GM12878 (cell line): ENCODE measurements around the gene NCAM1. TPM values are rescaled to one million over a fixed set of nuclear protein-coding genes. Genes with fewer than 3 reads are reported as not detected.

Source experiments
- ATAC-seq: fragments of 200-7000 bp; cut with Tn5 transposase; 3 replicates; pipeline ENCODE4 v1.9.1; 2020; ENCODE audit warnings: mild to moderate bottlenecking, moderate library complexity
- BruUV-seq: library from RNA; stranded (reverse); fragments of 400-500 nt; replicated peaks from 2 replicates; lab custom pipeline; 2021; lab: Mats Ljungman, UMichigan
- CTCF ChIA-PET: fragments of 300-600 bp; sonication (Branson Sonifier 250); formaldehyde crosslinking; extraction: SDS; loops from one replicate; lab custom pipeline; 2021; ENCODE audit warnings: inconsistent platforms; lab: Yijun Ruan, JAX
- POLR2A ChIA-PET: fragments of 350-600 bp; formaldehyde crosslinking; extraction: SDS; loops from one replicate; lab custom pipeline; 2021; ENCODE audit warnings: inconsistent platforms; lab: Charles Lee
- RAD21 ChIA-PET: fragments of 300-600 bp; sonication (Branson Sonifier 250); formaldehyde crosslinking; loops from one replicate; lab custom pipeline; 2023; ENCODE audit warnings: antibody characterized with exemption; ENCODE audit not compliant: unreplicated experiment; lab: Charles Lee
- SMC1A ChIA-PET: fragments of 300-600 bp; sonication (Branson Sonifier 250); formaldehyde crosslinking; loops from one replicate; lab custom pipeline; 2023; ENCODE audit not compliant: unreplicated experiment, uncharacterized antibody; lab: Charles Lee
- DNase-seq: peaks from one replicate; pipeline ENCODE4 v3.0.0-alpha.2; 2011; ENCODE audit warnings: low read depth, low spot score
- FAIRE-seq: peaks from 3 replicates; lab custom pipeline; 2011; peaks lifted over from hg19 to GRCh38; lab: Jason Lieb, UNC
- H2AFZ ChIP-seq: 2 replicates; pipeline ENCODE4 v1.6.0; 2011; ENCODE audit warnings: low read depth, low read length, control low read depth; ENCODE audit not compliant: control insufficient read depth
- H3K27ac ChIP-seq: 2 replicates; pipeline ENCODE4 v1.5.1; 2011; ENCODE audit warnings: control low read depth; ENCODE audit not compliant: control insufficient read depth, insufficient read depth
- H3K27me3 ChIP-seq, 2 experiments: replicated peaks in 1 of 2; 2 replicates each; pipeline versions ENCODE4 v1.6.0 to v1.6.1; 2011; ENCODE audit warnings: low read length in 1 of 2; ENCODE audit not compliant: control insufficient read depth in 2 of 2, insufficient read depth in 2 of 2
- H3K36me3 ChIP-seq, 2 experiments: 2 replicates each; pipeline ENCODE4 v1.5.1; 2011; ENCODE audit warnings: low read length in 1 of 2; ENCODE audit not compliant: control insufficient read depth in 2 of 2, insufficient read depth in 2 of 2
- H3K4me1 ChIP-seq: 2 replicates; pipeline ENCODE4 v1.6.1; 2011; ENCODE audit warnings: mild to moderate bottlenecking, low read length, moderate library complexity, mixed read lengths; ENCODE audit not compliant: control insufficient read depth, insufficient read depth
- H3K4me2 ChIP-seq: 2 replicates; pipeline ENCODE4 v1.6.0; 2011; ENCODE audit warnings: control low read depth; ENCODE audit not compliant: control insufficient read depth, insufficient read depth
- H3K4me3 ChIP-seq: fragments of 200-600 bp; sonication (generic); 2 replicates; pipeline ENCODE4 v1.5.1; 2016
- H3K79me2 ChIP-seq: 2 replicates; pipeline ENCODE4 v1.6.0; 2011; ENCODE audit warnings: low read length; ENCODE audit not compliant: control insufficient read depth, insufficient read depth
- H3K9ac ChIP-seq: 2 replicates; pipeline ENCODE4 v1.8.0; 2011; ENCODE audit warnings: low read length, control low read depth, mixed read lengths; ENCODE audit not compliant: control insufficient read depth, insufficient read depth
- H3K9me3 ChIP-seq: replicated peaks from 3 replicates; pipeline ENCODE4 v1.5.1; 2011; ENCODE audit warnings: mild to moderate bottlenecking, low read length; ENCODE audit not compliant: control insufficient read depth, insufficient read depth
- H4K20me1 ChIP-seq: 2 replicates; pipeline ENCODE4 v1.6.0; 2011; ENCODE audit not compliant: control insufficient read depth, insufficient read depth
- CHD1 ChIP-seq: IDR thresholded peaks from 2 replicates; pipeline ENCODE4 v1.6.1; 2012; ENCODE audit warnings: low read depth, low read length, improper control_type of control experiment
- CREB1 ChIP-seq: IDR thresholded peaks from 2 replicates; pipeline ENCODE4 v1.6.1; 2012; ENCODE audit warnings: low read depth, mild to moderate bottlenecking, inconsistent platforms
- CREM ChIP-seq: IDR thresholded peaks from 2 replicates; pipeline ENCODE4 v1.6.1; 2014; ENCODE audit warnings: antibody characterized with exemption, low read depth
- EED ChIP-seq: sonication (generic); IDR thresholded peaks from 2 replicates; pipeline ENCODE4 v1.6.1; 2016; ENCODE audit warnings: antibody characterized with exemption, low read depth
- FOXM1 ChIP-seq: IDR thresholded peaks from 2 replicates; pipeline ENCODE4 v1.6.1; 2012; ENCODE audit warnings: low read depth, mild to moderate bottlenecking, inconsistent platforms, low read length, moderate library complexity
- JUND ChIP-seq: IDR thresholded peaks from 2 replicates; pipeline ENCODE4 v1.6.1; 2012; ENCODE audit warnings: low read depth, mild to moderate bottlenecking, low read length, improper control_type of control experiment, moderate library complexity
- NFYB ChIP-seq: IDR thresholded peaks from 2 replicates; pipeline ENCODE4 v1.6.1; 2011; ENCODE audit warnings: low read depth, mild to moderate bottlenecking, low read length, improper control_type of control experiment, moderate library complexity; ENCODE audit not compliant: insufficient read depth
- RCOR1 ChIP-seq: conservative IDR thresholded peaks from 2 replicates; pipeline ENCODE4 v1.6.1; 2012; ENCODE audit warnings: low read depth, low read length, improper control_type of control experiment
- SIX5 ChIP-seq: IDR thresholded peaks from 2 replicates; pipeline ENCODE4 v1.6.1; 2011; ENCODE audit warnings: mild to moderate bottlenecking, low read depth, low read length, moderate library complexity; ENCODE audit not compliant: severe bottlenecking
- WGBS: methylation state at CpG from one replicate; pipeline ENCODE4 v1.1.6; 2016; ENCODE audit warnings: low lambda C conversion rate; ENCODE audit not compliant: insufficient replicate concordance, insufficient coverage; ENCODE audit errors: missing lambda C conversion rate; 5-methylcytosine and 5-hydroxymethylcytosine counted together
- in situ Hi-C: fragments of 300-500 bp; cut with MboI; formaldehyde crosslinking; loops from 9 replicates; pipeline ENCODE4 v1.14.3; 2018; ENCODE audit warnings: mixed read lengths
- intact Hi-C: fragments of 100-400 bp; cut with micrococcal nuclease; formaldehyde crosslinking; loops from one replicate; pipeline ENCODE4 v1.14.2; 2022; ENCODE audit not compliant: unreplicated experiment
- polyA plus RNA-seq, 11 experiments: library from polyadenylated mRNA; depleted of rRNA in 4 of 11; unstranded in 6 of 11; stranded (reverse) in 5 of 11; fragments of >200 nt; fragmentation: Nextera tagmentation in 4 of 11; fragmentation: Illumina TruSeq in 1 of 11; extraction: Ambion mirVana in 4 of 11; extraction: Trizol in 1 of 11; gene quantifications; 1 replicate in 1 of 11; 2 replicates in 10 of 11; pipeline versions ENCODE4 v1.2.1 to v1.2.3, GENCODE V29; 2011 to 2016; ENCODE audit warnings: inconsistent platforms in 2 of 11, missing spikeins in 2 of 11, low read depth in 1 of 11
- total RNA-seq, 4 experiments: library from RNA; depleted of rRNA in 3 of 4; stranded (reverse); fragments of >200 nt in 3 of 4; fragmentation: Illumina TruSeq in 1 of 4; extraction: Trizol in 1 of 4; gene quantifications; 2 replicates each; pipeline versions ENCODE4 v1.2.1 to v1.2.3, GENCODE V29; 2013 to 2021
- TF ChIP-seq, protein P1 (sequence below): fragments of 450-650 bp; formaldehyde crosslinking; IDR thresholded peaks from 2 replicates; pipeline ENCODE4 v1.4.0; 2022; ENCODE audit warnings: mild to moderate bottlenecking, moderate library complexity
- TF ChIP-seq, protein P2 (sequence below): fragments of 150-350 bp; IDR thresholded peaks from 2 replicates; pipeline ENCODE4 v1.6.1; 2016; ENCODE audit warnings: low read depth, low read length
- TF ChIP-seq, protein P3 (sequence below): fragments of 450-650 bp; IDR thresholded peaks from 2 replicates; pipeline ENCODE4 v1.6.1; 2017; ENCODE audit warnings: borderline replicate concordance
- TF ChIP-seq, protein P4 (sequence below): fragments of 150-350 bp; IDR thresholded peaks from 2 replicates; pipeline ENCODE4 v1.6.1; 2014; ENCODE audit warnings: mild to moderate bottlenecking, low read depth, low read length

The NCAM1 gene
- total and polyA plus RNA-seq, 10 of the 15 experiments (the other 5 are each of a cell fraction or from before 2014, with no cell fraction given), result 0.10 to 0.23 (median 0.11) TPM; not detected in 7

DNA sequence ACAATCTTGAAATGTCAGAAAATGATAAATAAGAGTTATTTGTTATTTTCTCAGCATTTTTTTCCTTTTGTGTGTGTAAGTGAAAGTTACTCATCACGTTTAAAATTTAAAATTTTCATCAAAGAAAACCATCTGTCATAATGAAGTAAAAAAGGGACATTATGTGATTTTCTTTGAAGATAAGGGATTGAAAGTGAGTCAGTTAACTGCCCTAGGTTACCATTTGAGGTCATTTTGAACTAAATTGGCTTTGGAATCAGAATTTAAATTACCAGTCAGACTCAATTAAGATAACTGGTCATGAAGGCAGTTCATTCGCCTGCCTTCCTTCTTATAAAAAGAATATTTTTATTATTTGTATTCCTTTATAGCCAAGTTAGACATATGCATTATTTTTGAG lies 14.3 kb downstream of the NCAM1 start (continued):
- TF ChIP-seq, protein P1, sequence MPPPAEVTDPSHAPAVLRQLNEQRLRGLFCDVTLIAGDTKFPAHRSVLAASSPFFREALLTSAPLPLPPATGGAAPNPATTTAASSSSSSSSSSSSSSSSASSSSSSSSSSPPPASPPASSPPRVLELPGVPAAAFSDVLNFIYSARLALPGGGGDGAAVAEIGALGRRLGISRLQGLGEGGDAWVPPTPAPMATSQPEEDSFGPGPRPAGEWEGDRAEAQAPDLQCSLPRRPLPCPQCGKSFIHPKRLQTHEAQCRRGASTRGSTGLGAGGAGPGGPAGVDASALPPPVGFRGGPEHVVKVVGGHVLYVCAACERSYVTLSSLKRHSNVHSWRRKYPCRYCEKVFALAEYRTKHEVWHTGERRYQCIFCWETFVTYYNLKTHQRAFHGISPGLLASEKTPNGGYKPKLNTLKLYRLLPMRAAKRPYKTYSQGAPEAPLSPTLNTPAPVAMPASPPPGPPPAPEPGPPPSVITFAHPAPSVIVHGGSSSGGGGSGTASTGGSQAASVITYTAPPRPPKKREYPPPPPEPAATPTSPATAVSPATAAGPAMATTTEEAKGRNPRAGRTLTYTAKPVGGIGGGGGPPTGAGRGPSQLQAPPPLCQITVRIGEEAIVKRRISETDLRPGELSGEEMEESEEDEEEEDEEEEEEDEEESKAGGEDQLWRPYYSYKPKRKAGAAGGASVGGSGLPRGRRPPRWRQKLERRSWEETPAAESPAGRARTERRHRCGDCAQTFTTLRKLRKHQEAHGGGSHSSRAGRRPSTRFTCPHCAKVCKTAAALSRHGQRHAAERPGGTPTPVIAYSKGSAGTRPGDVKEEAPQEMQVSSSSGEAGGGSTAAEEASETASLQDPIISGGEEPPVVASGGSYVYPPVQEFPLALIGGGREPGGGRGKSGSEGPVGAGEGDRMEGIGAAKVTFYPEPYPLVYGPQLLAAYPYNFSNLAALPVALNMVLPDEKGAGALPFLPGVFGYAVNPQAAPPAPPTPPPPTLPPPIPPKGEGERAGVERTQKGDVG (CRISPR knock-in tag), result no peak
- TF ChIP-seq CREB1 (no peak), RCOR1 (no peak), FOXM1 (no peak), CHD1 (no peak)
- TF ChIP-seq, protein P2, sequence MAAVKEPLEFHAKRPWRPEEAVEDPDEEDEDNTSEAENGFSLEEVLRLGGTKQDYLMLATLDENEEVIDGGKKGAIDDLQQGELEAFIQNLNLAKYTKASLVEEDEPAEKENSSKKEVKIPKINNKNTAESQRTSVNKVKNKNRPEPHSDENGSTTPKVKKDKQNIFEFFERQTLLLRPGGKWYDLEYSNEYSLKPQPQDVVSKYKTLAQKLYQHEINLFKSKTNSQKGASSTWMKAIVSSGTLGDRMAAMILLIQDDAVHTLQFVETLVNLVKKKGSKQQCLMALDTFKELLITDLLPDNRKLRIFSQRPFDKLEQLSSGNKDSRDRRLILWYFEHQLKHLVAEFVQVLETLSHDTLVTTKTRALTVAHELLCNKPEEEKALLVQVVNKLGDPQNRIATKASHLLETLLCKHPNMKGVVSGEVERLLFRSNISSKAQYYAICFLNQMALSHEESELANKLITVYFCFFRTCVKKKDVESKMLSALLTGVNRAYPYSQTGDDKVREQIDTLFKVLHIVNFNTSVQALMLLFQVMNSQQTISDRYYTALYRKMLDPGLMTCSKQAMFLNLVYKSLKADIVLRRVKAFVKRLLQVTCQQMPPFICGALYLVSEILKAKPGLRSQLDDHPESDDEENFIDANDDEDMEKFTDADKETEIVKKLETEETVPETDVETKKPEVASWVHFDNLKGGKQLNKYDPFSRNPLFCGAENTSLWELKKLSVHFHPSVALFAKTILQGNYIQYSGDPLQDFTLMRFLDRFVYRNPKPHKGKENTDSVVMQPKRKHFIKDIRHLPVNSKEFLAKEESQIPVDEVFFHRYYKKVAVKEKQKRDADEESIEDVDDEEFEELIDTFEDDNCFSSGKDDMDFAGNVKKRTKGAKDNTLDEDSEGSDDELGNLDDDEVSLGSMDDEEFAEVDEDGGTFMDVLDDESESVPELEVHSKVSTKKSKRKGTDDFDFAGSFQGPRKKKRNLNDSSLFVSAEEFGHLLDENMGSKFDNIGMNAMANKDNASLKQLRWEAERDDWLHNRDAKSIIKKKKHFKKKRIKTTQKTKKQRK, result no peak
- TF ChIP-seq, all 136 proteins: peak for 0

DNA sequence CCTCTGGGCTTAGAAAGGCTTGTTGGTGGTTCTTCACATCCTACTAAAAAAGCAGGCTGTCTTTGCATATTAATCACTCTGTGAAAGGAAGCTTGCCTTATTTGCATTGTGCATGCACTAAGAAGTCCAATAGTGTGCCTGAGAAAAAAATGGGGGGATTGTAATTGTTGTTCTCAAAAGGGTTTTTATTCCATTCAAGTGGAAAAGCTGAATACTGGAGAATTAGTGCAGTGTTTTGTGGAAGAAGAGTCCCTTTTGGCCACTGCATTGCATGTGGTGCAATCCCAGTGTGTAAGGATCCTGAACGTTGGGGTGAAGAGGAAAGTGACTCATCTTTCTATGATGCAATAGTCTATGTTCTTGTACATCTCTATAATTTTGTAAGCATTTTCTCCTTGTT lies 16.5 kb downstream of the NCAM1 start:
- H3K4me2 ChIP-seq, result no peak overlapping the region
- BruUV-seq, result no TSS peak
- WGBS, result 0% methylated on average over 1 of the region's 1 CpG
- H3K9ac ChIP-seq, result no peak overlapping the region
- ATAC-seq, result no peak
- FAIRE-seq, result no peak
- H3K9me3 ChIP-seq, result no peaks in the 10 kb centered on the region
- no peaks in the 10 kb centered on the region for H3K36me3 ChIP-seq
- H3K4me1 ChIP-seq, result no peaks in the 10 kb centered on the region
- intact Hi-C loops, result no loop called here
- H3K27me3 ChIP-seq, result no peaks in the 10 kb centered on the region; a peak in 1 of 4 replicates
- H3K27ac ChIP-seq, result no peak overlapping the region
- ChIA-PET POLR2A (no interaction called here), SMC1A (no interaction called here), CTCF (no interaction called here), RAD21 (no interaction called here)
- in situ Hi-C loops, result no loop called here
- no peak overlapping the region for H2AFZ ChIP-seq
- no peak for DNase-seq
- H4K20me1 ChIP-seq, result no peaks in the 10 kb centered on the region
- H3K4me3 ChIP-seq, result no peak overlapping the region
- H3K79me2 ChIP-seq, result no peaks in the 10 kb centered on the region
- TF ChIP-seq EED, result no peak
- TF ChIP-seq, protein P3, sequence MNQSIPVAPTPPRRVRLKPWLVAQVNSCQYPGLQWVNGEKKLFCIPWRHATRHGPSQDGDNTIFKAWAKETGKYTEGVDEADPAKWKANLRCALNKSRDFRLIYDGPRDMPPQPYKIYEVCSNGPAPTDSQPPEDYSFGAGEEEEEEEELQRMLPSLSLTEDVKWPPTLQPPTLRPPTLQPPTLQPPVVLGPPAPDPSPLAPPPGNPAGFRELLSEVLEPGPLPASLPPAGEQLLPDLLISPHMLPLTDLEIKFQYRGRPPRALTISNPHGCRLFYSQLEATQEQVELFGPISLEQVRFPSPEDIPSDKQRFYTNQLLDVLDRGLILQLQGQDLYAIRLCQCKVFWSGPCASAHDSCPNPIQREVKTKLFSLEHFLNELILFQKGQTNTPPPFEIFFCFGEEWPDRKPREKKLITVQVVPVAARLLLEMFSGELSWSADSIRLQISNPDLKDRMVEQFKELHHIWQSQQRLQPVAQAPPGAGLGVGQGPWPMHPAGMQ, result no peak
- TF ChIP-seq, protein P4, sequence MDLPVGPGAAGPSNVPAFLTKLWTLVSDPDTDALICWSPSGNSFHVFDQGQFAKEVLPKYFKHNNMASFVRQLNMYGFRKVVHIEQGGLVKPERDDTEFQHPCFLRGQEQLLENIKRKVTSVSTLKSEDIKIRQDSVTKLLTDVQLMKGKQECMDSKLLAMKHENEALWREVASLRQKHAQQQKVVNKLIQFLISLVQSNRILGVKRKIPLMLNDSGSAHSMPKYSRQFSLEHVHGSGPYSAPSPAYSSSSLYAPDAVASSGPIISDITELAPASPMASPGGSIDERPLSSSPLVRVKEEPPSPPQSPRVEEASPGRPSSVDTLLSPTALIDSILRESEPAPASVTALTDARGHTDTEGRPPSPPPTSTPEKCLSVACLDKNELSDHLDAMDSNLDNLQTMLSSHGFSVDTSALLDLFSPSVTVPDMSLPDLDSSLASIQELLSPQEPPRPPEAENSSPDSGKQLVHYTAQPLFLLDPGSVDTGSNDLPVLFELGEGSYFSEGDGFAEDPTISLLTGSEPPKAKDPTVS, result no peak
- TF ChIP-seq CREM, result no peak
- no peak for TF ChIP-seq NFYB
- TF ChIP-seq JUND, result no peak
- TF ChIP-seq SIX5, result no peak
